K562 (cell line): ENCODE data around the gene CCDC116. TPM values are rescaled to one million over a fixed set of nuclear protein-coding genes. Genes with fewer than 3 reads are reported as not detected.

Experiments
- CBX2 ChIP-seq: fragments of 200-600 bp; sonication (generic); IDR thresholded peaks from one replicate; pipeline ENCODE4 v1.6.1; 2012; ENCODE audit warnings: mild to moderate bottlenecking, low read length, inconsistent platforms; ENCODE audit not compliant: insufficient read depth, poor library complexity, severe bottlenecking
- CEBPZ ChIP-seq: fragments of 150-350 bp; IDR thresholded peaks from 2 replicates; pipeline ENCODE4 v1.6.1; 2014; ENCODE audit warnings: low read depth, mild to moderate bottlenecking, low read length, borderline replicate concordance
- ELK1 ChIP-seq: sonication (generic); formaldehyde crosslinking; IDR thresholded peaks from 2 replicates; pipeline ENCODE4 v1.8.1; 2022; ENCODE audit warnings: missing genetic modification reagents
- KDM1A ChIP-seq, 2 experiments: fragments of 450-650 bp; IDR thresholded peaks; 2 replicates each; pipeline ENCODE4 v1.6.1; 2016; ENCODE audit warnings: mild to moderate bottlenecking in 2 of 2
- MAFF ChIP-seq: IDR thresholded peaks from 2 replicates; pipeline ENCODE4 v1.6.1; 2012; ENCODE audit warnings: low read length, improper control_type of control experiment
- MITF ChIP-seq: IDR thresholded peaks from 2 replicates; pipeline ENCODE4 v1.6.1; 2014; ENCODE audit warnings: antibody characterized with exemption
- PBX2 ChIP-seq, 2 experiments: IDR thresholded peaks in 1 of 2; conservative IDR thresholded peaks in 1 of 2; 2 replicates each; pipeline ENCODE4 v1.6.1; 2016; ENCODE audit warnings: low read depth in 2 of 2, mild to moderate bottlenecking in 1 of 2, missing compliant biosample characterization in 1 of 2, missing genetic modification characterization in 1 of 2, moderate library complexity in 1 of 2
- POLR2B ChIP-seq: fragments of 450-650 bp; IDR thresholded peaks from 2 replicates; pipeline ENCODE4 v1.6.1; 2018; ENCODE audit warnings: low read depth; ENCODE audit not compliant: partially characterized antibody
- TAF7 ChIP-seq: fragments of 450-650 bp; IDR thresholded peaks from 2 replicates; pipeline ENCODE4 v1.6.1; 2016; ENCODE audit warnings: missing genetic modification characterization, missing compliant biosample characterization
- TEAD1 ChIP-seq, 2 experiments: fragments of 450-650 bp in 1 of 2; sonication (generic) in 1 of 2; formaldehyde crosslinking; IDR thresholded peaks; 2 replicates each; pipeline versions ENCODE4 v1.4.0 to v1.8.0; 2020 to 2022; ENCODE audit warnings: mild to moderate bottlenecking in 2 of 2, missing genetic modification reagents in 1 of 2
- TRIM24 ChIP-seq, 2 experiments: fragments of 450-650 bp; IDR thresholded peaks; 2 replicates each; pipeline ENCODE4 v1.6.1; 2016
- ZC3H4 ChIP-seq: sonication (generic); formaldehyde crosslinking; IDR thresholded peaks from 2 replicates; pipeline ENCODE4 v1.9.0; 2021; ENCODE audit warnings: missing genetic modification reagents, borderline replicate concordance
- ZNF282 ChIP-seq: sonication (generic); formaldehyde crosslinking; IDR thresholded peaks from 2 replicates; pipeline ENCODE4 v1.8.1; 2023; ENCODE audit warnings: missing genetic modification reagents
- ZNF395 ChIP-seq: fragments of 200-800 bp; sonication (Bioruptor generic); IDR thresholded peaks from 2 replicates; pipeline ENCODE4 v1.6.1; 2017; ENCODE audit warnings: missing genetic modification characterization, missing compliant biosample characterization
- ZNF57 ChIP-seq: fragments of 450-650 bp; formaldehyde crosslinking; IDR thresholded peaks from 2 replicates; pipeline ENCODE4 v1.4.0; 2020; ENCODE audit warnings: mild to moderate bottlenecking, moderate library complexity
- polyA plus RNA-seq, 8 experiments: library from polyadenylated mRNA; depleted of rRNA in 4 of 8; stranded (reverse) in 5 of 8; unstranded in 3 of 8; fragments of >200 nt; fragmentation: Nextera tagmentation in 2 of 8; fragmentation: Illumina TruSeq in 1 of 8; extraction: Ambion mirVana in 2 of 8; extraction: Trizol in 1 of 8; gene quantifications; 2 replicates each; pipeline versions ENCODE4 v1.2.1 to v1.2.3, GENCODE V29; 2011 to 2014; ENCODE audit warnings: inconsistent platforms in 1 of 8, missing spikeins in 1 of 8
- total RNA-seq, 7 experiments: library from RNA; depleted of rRNA in 6 of 7; stranded (reverse); fragments of >200 nt in 6 of 7; fragmentation: Illumina TruSeq in 2 of 7; extraction: Trizol in 2 of 7; gene quantifications; 2 replicates each; pipeline versions ENCODE4 v1.2.1 to v1.2.3, GENCODE V29; 2011 to 2021; ENCODE audit warnings: low replicate concordance in 1 of 7

Gene CCDC116
- total and polyA plus RNA-seq, 9 of the 15 experiments (the other 6 are each of a cell fraction or from before 2014, with no cell fraction given): 1.6 to 11.3 (median 4.7) TPM

- TF ChIP-seq ZC3H4 (CRISPR knock-in tag) (peak; percentile 96), ZNF57 (CRISPR knock-in tag) (0 out of 2 replicates have a peak, but pooled peaks have one; percentile 25), ZNF282 (CRISPR knock-in tag) (no peak), ZNF395 (CRISPR knock-in tag) (no peak), CBX2 (no peak), TRIM24 (IDR thresholded peaks at IDR 0.05) (no peak), PBX2 (CRISPR knock-in tag; IDR thresholded peaks at IDR 0.05; ENCODE audit: low read depth) (0 out of 2 replicates have a peak, but pooled peaks have one; percentile 7), PBX2 (tag; conservative IDR thresholded peaks at IDR 0.05; ENCODE audit: low read depth) (no peak), ELK1 (0 out of 2 replicates have a peak, but pooled peaks have one; percentile 52), KDM1A (IDR thresholded peaks at IDR 0.05) (no peak), CEBPZ (no peak), MITF (no peak), MAFF (no peak), POLR2B (peak; percentile 43), TEAD1 (CRISPR knock-in tag; IDR thresholded peaks at IDR 0.05) (no peak), TAF7 (tag) (0 out of 2 replicates have a peak, but pooled peaks have one; percentile 11)
Measured at GRCh38 chr22:21677606-21678443, 45.3 kb downstream of the CCDC116 start (continued).
